HEK293 (cell line): ENCODE measurements around the gene SLC66A2.

Experiments used
- CTCF ChIA-PET: fragments of 350-600 bp; formaldehyde crosslinking; extraction: SDS; loops from one replicate; lab custom pipeline; 2021; ENCODE audit warnings: antibody characterized with exemption; lab: Yijun Ruan, JAX
- POLR2A ChIA-PET: fragments of 300-600 bp; formaldehyde crosslinking; extraction: SDS; loops from one replicate; lab custom pipeline; 2020; ENCODE audit warnings: antibody characterized with exemption, inconsistent platforms; lab: Yijun Ruan, JAX
- H3K27ac ChIP-seq: fragments of 200-500 bp; sonication (Bioruptor generic); 2 replicates; pipeline ENCODE4 v1.5.1; 2014; ENCODE audit warnings: low read depth, low read length, control low read depth, inconsistent platforms; ENCODE audit errors: extremely low read depth
- H3K36me3 ChIP-seq, 2 experiments: fragments of 200-500 bp in 1 of 2; sonication (Bioruptor generic) in 1 of 2; 1 replicate in 1 of 2; 2 replicates in 1 of 2; pipeline ENCODE4 v1.5.1; 2014 to 2017; ENCODE audit warnings: inconsistent platforms in 2 of 2, low read length in 2 of 2; ENCODE audit not compliant: control insufficient read depth in 2 of 2, insufficient read depth in 1 of 2
- H3K4me1 ChIP-seq: fragments of 200-500 bp; sonication (Bioruptor generic); 2 replicates; pipeline ENCODE4 v1.5.1; 2014; ENCODE audit warnings: mild to moderate bottlenecking, low read length, inconsistent platforms; ENCODE audit not compliant: control insufficient read depth, insufficient read depth
- H3K4me3 ChIP-seq: 2 replicates; pipeline ENCODE4 v1.5.1; 2011; ENCODE audit warnings: low read depth, mild to moderate bottlenecking, control low read depth, low read length, moderate library complexity
- H3K9me3 ChIP-seq: fragments of 200-500 bp; sonication (Bioruptor generic); 2 replicates; pipeline ENCODE4 v1.5.1; 2014; ENCODE audit warnings: low read depth, low read length, inconsistent platforms; ENCODE audit not compliant: control insufficient read depth, insufficient read depth
- GLIS1 ChIP-seq: fragments of 450-650 bp; formaldehyde crosslinking; IDR thresholded peaks from 2 replicates; pipeline ENCODE4 v1.5.1; 2016; ENCODE audit warnings: missing biosample characterization, missing genetic modification characterization
- GLIS2 ChIP-seq: fragments of 450-650 bp; formaldehyde crosslinking; IDR thresholded peaks from 2 replicates; pipeline ENCODE4 v1.5.1; 2016; ENCODE audit warnings: missing biosample characterization, missing genetic modification characterization
- KLF10 ChIP-seq: fragments of 450-650 bp; IDR thresholded peaks from 2 replicates; pipeline ENCODE4 v1.5.1; 2018; ENCODE audit warnings: missing biosample characterization, mild to moderate bottlenecking, missing genetic modification characterization
- PATZ1 ChIP-seq: fragments of 450-650 bp; formaldehyde crosslinking; IDR thresholded peaks from 2 replicates; pipeline ENCODE4 v1.5.1; 2016; ENCODE audit warnings: missing biosample characterization, missing genetic modification characterization
- PRDM2 ChIP-seq: fragments of 450-650 bp; formaldehyde crosslinking; IDR thresholded peaks from 2 replicates; pipeline ENCODE4 v1.5.1; 2016; ENCODE audit warnings: missing biosample characterization, missing genetic modification characterization, borderline replicate concordance
- SP2 ChIP-seq: fragments of 450-650 bp; formaldehyde crosslinking; IDR thresholded peaks from 2 replicates; pipeline ENCODE4 v1.5.1; 2016; ENCODE audit warnings: missing biosample characterization, missing genetic modification characterization
- SP3 ChIP-seq: fragments of 450-650 bp; formaldehyde crosslinking; IDR thresholded peaks from 2 replicates; pipeline ENCODE4 v1.5.1; 2016; ENCODE audit warnings: missing biosample characterization, missing genetic modification characterization
- ZBTB17 ChIP-seq: fragments of 450-650 bp; formaldehyde crosslinking; IDR thresholded peaks from 2 replicates; pipeline ENCODE4 v1.5.1; 2016; ENCODE audit warnings: missing biosample characterization, missing genetic modification characterization
- ZBTB8A ChIP-seq: fragments of 450-650 bp; formaldehyde crosslinking; IDR thresholded peaks from 2 replicates; pipeline ENCODE4 v1.5.1; 2016; ENCODE audit warnings: missing biosample characterization, missing genetic modification characterization
- ZFHX2 ChIP-seq: fragments of 450-650 bp; formaldehyde crosslinking; conservative IDR thresholded peaks from 2 replicates; pipeline ENCODE4 v1.5.1; 2016; ENCODE audit warnings: missing biosample characterization, missing genetic modification characterization
- ZNF10 ChIP-seq: fragments of 450-650 bp; formaldehyde crosslinking; IDR thresholded peaks from 2 replicates; pipeline ENCODE4 v1.5.1; 2017; ENCODE audit warnings: missing biosample characterization, missing genetic modification characterization
- ZNF354C ChIP-seq: fragments of 450-650 bp; formaldehyde crosslinking; IDR thresholded peaks from 2 replicates; pipeline ENCODE4 v1.5.1; 2016; ENCODE audit warnings: missing biosample characterization, missing genetic modification characterization, low read depth, borderline replicate concordance
- ZNF394 ChIP-seq: fragments of 450-650 bp; formaldehyde crosslinking; IDR thresholded peaks from 2 replicates; pipeline ENCODE4 v1.5.1; 2016; ENCODE audit warnings: missing biosample characterization, missing genetic modification characterization, mild to moderate bottlenecking, moderate library complexity, borderline replicate concordance
- ZNF488 ChIP-seq: fragments of 450-650 bp; formaldehyde crosslinking; IDR thresholded peaks from 2 replicates; pipeline ENCODE4 v1.5.1; 2016; ENCODE audit warnings: missing biosample characterization, missing genetic modification characterization
- ZNF521 ChIP-seq: fragments of 450-650 bp; formaldehyde crosslinking; IDR thresholded peaks from 2 replicates; pipeline ENCODE4 v1.5.1; 2017; ENCODE audit warnings: missing biosample characterization, mild to moderate bottlenecking, missing genetic modification characterization
- ZNF548 ChIP-seq: fragments of 450-650 bp; formaldehyde crosslinking; IDR thresholded peaks from 2 replicates; pipeline ENCODE4 v1.5.1; 2016; ENCODE audit warnings: missing biosample characterization, missing genetic modification characterization
- ZNF623 ChIP-seq: fragments of 450-650 bp; formaldehyde crosslinking; IDR thresholded peaks from 2 replicates; pipeline ENCODE4 v1.5.1; 2016; ENCODE audit warnings: missing biosample characterization, missing genetic modification characterization
- ZSCAN23 ChIP-seq: fragments of 450-650 bp; formaldehyde crosslinking; IDR thresholded peaks from 2 replicates; pipeline ENCODE4 v1.5.1; 2016; ENCODE audit warnings: missing biosample characterization, missing genetic modification characterization
- ZSCAN30 ChIP-seq: fragments of 450-650 bp; IDR thresholded peaks from 2 replicates; pipeline ENCODE4 v1.5.1; 2018; ENCODE audit warnings: missing biosample characterization, mild to moderate bottlenecking, missing genetic modification characterization, moderate library complexity
- TF ChIP-seq, protein P1 (sequence below): fragments of 450-650 bp; formaldehyde crosslinking; IDR thresholded peaks from 2 replicates; pipeline ENCODE4 v1.5.1; 2016; ENCODE audit warnings: missing biosample characterization, missing genetic modification characterization
- TF ChIP-seq, protein P2 (sequence below): IDR thresholded peaks from 2 replicates; pipeline ENCODE4 v1.6.1; 2011; ENCODE audit warnings: mild to moderate bottlenecking, low read depth, low read length, borderline replicate concordance

Gene SLC66A2

GRCh38 chr18:79856119-79857007, 95.1 kb downstream of the SLC66A2 start:
- H3K4me1 ChIP-seq = no peaks in the 10 kb centered on the region
- H3K27ac ChIP-seq = no peak overlapping the region
- no peaks in the 10 kb centered on the region for H3K36me3 ChIP-seq
- CTCF ChIA-PET = interaction anchor here (0.7 kb wide), 1 partner anchor 80 kb away, joined by 3 read pairs; no protein-coding TSS in a partner anchor
- POLR2A ChIA-PET = no interaction called here
- H3K9me3 ChIP-seq = no peaks in the 10 kb centered on the region
- TF ChIP-seq GLIS1 (tag by site-specific recombination) (no peak), ZFHX2 (tag by site-specific recombination) (no peak), ZNF394 (tag by site-specific recombination) (no peak), ZNF548 (no peak), ZNF10 (tag by site-specific recombination) (no peak), ZNF521 (tag by site-specific recombination) (no peak), ZSCAN30 (tag by site-specific recombination) (no peak), ZNF488 (tag by site-specific recombination) (no peak), ZBTB8A (tag by site-specific recombination) (no peak), ZSCAN23 (tag by site-specific recombination) (no peak)
- TF ChIP-seq, protein P1, sequence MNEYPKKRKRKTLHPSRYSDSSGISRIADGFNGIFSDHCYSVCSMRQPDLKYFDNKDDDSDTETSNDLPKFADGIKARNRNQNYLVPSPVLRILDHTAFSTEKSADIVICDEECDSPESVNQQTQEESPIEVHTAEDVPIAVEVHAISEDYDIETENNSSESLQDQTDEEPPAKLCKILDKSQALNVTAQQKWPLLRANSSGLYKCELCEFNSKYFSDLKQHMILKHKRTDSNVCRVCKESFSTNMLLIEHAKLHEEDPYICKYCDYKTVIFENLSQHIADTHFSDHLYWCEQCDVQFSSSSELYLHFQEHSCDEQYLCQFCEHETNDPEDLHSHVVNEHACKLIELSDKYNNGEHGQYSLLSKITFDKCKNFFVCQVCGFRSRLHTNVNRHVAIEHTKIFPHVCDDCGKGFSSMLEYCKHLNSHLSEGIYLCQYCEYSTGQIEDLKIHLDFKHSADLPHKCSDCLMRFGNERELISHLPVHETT (tag by site-specific recombination) = no peak
- H3K4me3 ChIP-seq = no peak overlapping the region

DNA sequence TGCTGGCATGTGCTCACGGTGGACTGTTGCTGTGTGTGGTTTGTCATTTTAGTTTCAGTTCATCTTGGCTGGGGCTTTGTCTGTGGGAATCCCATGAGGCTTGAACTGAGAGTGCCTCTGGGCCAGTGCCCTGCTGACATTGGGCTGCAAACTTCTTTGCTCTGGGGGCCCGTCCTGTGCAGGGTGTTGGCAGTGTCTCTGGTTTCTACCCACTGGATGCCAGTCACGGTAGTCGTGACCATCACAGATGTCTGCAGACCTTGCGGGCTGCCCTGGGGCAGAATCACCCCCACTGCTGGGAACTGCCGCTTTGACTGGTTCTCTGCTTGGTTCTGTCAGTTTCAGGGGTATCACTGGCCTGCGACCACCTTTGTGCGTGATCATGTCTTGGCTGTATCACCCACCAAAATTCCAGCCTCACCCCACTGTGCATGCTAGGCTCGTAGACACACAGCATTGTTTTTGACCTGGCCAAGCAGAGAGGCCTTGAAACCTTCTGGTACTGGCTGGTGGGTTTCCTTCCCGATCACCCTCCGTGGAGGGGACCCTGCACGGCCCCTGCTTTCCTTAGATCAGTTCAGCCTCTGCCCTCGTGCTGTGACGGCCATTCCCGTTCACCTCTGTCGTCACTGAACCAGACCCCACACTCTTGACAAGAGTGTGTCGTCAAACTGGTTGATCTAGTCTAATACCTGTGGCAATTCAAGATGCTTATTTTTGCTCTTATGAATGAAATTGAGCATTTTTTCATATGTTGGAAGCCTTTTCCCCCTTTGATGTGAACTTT, 96.1 kb downstream of the SLC66A2 start:
- Histone ChIP-seq H3K36me3 (no peaks in the 10 kb centered on the region), H3K4me3 (no peak overlapping the region), H3K27ac (no peak overlapping the region), H3K4me1 (no peaks in the 10 kb centered on the region), H3K9me3 (no peaks in the 10 kb centered on the region)
- CTCF ChIA-PET = interaction anchor here (0.7 kb wide), 1 partner anchor 81 kb away, joined by 3 read pairs; no protein-coding TSS in a partner anchor
- POLR2A ChIA-PET = no interaction called here
- TF ChIP-seq GLIS2 (tag by site-specific recombination) = no peak
- no peak for TF ChIP-seq PATZ1 (tag by site-specific recombination)
- TF ChIP-seq ZFHX2 (tag by site-specific recombination) = no peak
- no peak for TF ChIP-seq SP2
- no peak for TF ChIP-seq ZNF354C (tag by site-specific recombination)
- no peak for TF ChIP-seq KLF10 (tag by site-specific recombination)
- no peak for TF ChIP-seq PRDM2
- no peak for TF ChIP-seq SP3 (tag by site-specific recombination)
- TF ChIP-seq, protein P2, sequence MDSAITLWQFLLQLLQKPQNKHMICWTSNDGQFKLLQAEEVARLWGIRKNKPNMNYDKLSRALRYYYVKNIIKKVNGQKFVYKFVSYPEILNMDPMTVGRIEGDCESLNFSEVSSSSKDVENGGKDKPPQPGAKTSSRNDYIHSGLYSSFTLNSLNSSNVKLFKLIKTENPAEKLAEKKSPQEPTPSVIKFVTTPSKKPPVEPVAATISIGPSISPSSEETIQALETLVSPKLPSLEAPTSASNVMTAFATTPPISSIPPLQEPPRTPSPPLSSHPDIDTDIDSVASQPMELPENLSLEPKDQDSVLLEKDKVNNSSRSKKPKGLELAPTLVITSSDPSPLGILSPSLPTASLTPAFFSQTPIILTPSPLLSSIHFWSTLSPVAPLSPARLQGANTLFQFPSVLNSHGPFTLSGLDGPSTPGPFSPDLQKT = no peak
- TF ChIP-seq ZNF623 (tag by site-specific recombination) = no peak
- no peak for TF ChIP-seq ZBTB17 (tag by site-specific recombination)
